Ectodermal cell (in vitro differentiated cells): Measurements from ENCODE around the gene TACC2.
A peak's percentile ranks its signal among the peaks of the same experiment; 100 is the strongest.
"Not testable (repeated sequence)": the region's sequence is repeated elsewhere in the genome, so short reads cannot be mapped to it uniquely, and the experiment has no call there.

Experiments used
- H3K27ac ChIP-seq: 2 replicates; pipeline ENCODE4 v1.7.0; 2013; ENCODE audit warnings: mild to moderate bottlenecking, low read depth, low read length; ENCODE audit not compliant: insufficient read depth, poor library complexity, severe bottlenecking
- H3K27me3 ChIP-seq: 2 replicates; pipeline ENCODE4 v1.7.0; 2013; ENCODE audit warnings: mild to moderate bottlenecking, low read length; ENCODE audit not compliant: insufficient read depth, control insufficient read depth, poor library complexity, severe bottlenecking
- H3K36me3 ChIP-seq: one replicate; pipeline ENCODE4 v1.7.0; 2013; ENCODE audit warnings: low read length; ENCODE audit not compliant: control insufficient read depth, insufficient read depth
- H3K4me1 ChIP-seq: one replicate; pipeline ENCODE4 v1.7.0; 2013; ENCODE audit warnings: low read length; ENCODE audit not compliant: control insufficient read depth, insufficient read depth
- H3K4me3 ChIP-seq: 2 replicates; pipeline ENCODE4 v1.7.0; 2013; ENCODE audit warnings: low read depth, low read length, control low read depth; ENCODE audit not compliant: insufficient read depth
- H3K9me3 ChIP-seq: 2 replicates; pipeline ENCODE4 v1.7.0; 2013; ENCODE audit warnings: mild to moderate bottlenecking, low read length, moderate library complexity; ENCODE audit not compliant: control insufficient read depth
- WGBS, 2 experiments: methylation state at CpG; one replicate each; pipeline ENCODE4 v1.1.7; 2013; ENCODE audit warnings: missing lambda C conversion rate in 2 of 2; 5-methylcytosine and 5-hydroxymethylcytosine counted together

Gene TACC2

DNA sequence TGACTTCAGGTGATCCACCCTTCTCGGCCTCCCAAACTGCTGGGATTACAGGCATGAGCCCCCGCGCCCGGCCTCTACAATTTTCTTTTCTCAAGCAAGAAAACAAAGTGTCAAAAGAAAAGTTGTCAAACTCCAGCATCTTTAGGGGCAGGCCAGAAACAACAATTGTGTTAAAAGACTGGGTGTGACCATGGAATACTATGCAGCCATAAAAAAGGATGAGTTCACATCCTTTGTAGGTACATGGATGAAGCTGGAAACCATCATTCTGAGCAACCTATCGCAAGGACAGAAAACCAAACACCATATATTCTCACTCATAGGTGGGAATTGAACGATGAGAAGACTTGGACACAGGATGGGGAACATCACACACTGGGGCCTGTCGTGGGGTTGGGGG, 34.3 kb downstream of the TACC2 start:
- H3K27ac ChIP-seq, H3K27me3 ChIP-seq: not testable (repeated sequence)
- WGBS, 2 experiments: 96 to 97% methylated on average over 4 of the region's 7 CpGs

DNA sequence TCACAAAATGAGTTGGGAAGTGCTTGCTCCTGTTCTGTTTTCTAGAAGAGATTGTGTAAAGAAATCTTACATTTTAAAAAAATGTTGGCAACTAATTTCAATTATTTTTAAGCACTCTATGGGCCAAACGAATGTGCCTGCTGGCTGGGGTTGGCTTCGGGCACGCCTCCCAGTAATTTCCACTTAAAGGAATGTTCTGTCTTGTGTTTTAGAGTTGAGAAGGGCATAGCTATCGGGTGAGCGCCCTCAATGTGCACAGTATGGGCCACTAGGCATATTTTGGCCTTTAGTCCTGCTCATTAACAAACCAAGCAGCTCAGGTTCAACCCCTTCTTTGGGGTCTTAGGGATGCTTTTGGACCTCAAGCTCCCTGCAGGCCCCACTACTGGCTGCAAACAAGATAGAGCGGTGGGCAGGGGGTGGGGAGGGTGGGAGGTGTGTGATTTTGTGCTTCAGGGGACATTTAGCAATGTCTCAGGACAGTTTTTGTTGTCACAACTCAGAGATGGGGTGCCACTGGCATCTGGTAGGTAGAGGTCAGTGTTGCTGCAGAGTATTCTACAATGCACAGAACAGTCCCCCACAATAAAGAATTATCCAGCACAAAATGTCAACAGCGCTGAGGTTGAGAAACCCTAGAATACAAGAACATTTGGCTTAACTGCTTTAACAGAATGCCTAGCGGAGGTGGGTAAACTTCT, 40.7 kb downstream of the TACC2 start:
- no peaks in the 10 kb centered on the region for H3K9me3 ChIP-seq
- no peaks in the 10 kb centered on the region for H3K36me3 ChIP-seq
- H3K4me1 ChIP-seq: no peaks in the 10 kb centered on the region
- H3K27ac ChIP-seq: no peak overlapping the region
- WGBS, 2 experiments: 78 to 80% methylated on average over 7 to 8 of the region's 8 CpGs
- H3K27me3 ChIP-seq: no peaks in the 10 kb centered on the region
- no peak overlapping the region for H3K4me3 ChIP-seq

More for the DNA sequence above, 34.3 kb downstream of the TACC2 start:
- peaks cover 20% of the 10 kb centered on the region for H3K4me1 ChIP-seq
- not testable (repeated sequence) for H3K36me3 ChIP-seq, H3K4me3 ChIP-seq, H3K9me3 ChIP-seq

DNA sequence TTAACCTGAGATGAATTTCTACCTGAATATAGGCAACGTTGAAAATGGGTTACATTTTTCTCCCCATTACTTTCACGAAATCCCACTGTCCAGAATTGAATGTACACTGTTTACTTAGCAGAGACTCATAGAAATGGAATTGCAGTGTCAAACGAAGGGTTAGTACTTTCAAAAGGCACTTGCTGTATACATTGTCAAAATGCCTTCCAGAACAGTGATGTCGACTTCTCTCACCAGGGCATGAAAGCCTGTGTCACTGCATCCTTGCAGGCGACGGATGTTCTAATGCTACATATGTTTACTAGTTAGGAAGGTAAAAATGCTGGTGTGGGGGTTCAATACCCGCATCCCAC, 41.2 kb downstream of the TACC2 start:
- no peaks in the 10 kb centered on the region for H3K27me3 ChIP-seq
- no peaks in the 10 kb centered on the region for H3K36me3 ChIP-seq
- 90 to 95% methylated on average over 6 to 7 of the region's 7 CpGs for WGBS, 2 experiments
- no peak overlapping the region for H3K4me3 ChIP-seq
- no peak overlapping the region for H3K27ac ChIP-seq
- H3K4me1 ChIP-seq: no peaks in the 10 kb centered on the region
- no peaks in the 10 kb centered on the region for H3K9me3 ChIP-seq

DNA sequence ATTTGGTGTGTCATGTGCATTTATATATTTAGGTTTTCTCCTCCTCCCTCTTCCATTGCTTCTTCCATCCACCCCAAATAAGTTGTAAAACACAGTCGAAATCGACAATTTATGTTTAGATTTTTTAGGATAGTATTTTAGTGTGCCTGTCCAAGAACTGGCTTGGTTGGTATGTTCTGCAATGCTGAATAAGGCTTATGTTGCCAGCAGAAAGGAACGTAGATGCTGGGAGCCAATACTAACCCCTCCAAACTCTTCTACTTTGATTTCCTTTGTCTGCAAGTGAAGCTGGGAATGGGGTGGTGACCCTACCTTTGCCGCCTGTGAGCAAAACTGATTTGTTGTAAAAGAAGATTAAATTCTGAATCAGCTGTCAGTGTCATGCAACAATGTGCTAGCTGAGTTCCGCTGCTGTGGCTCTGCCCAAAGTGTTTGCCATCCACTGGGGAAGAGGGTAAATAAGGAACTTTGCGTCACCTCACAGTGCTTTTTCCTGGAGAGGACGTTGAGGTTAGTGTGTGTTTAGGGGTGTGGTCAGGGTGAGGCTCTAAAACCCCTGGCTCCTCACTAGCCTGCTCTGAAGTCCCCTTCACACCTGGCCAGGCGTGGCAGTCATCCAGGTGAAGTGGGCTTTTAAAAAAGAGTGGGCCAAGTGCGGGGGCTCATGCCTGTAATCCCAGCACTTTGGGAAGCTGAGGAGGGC, 44.4 kb downstream of the TACC2 start:
- H3K27me3 ChIP-seq: no peaks in the 10 kb centered on the region
- no peaks in the 10 kb centered on the region for H3K9me3 ChIP-seq
- no peak overlapping the region for H3K4me3 ChIP-seq
- H3K36me3 ChIP-seq: no peaks in the 10 kb centered on the region
- WGBS, 2 experiments: 89 to 93% methylated on average over 9 of the region's 9 CpGs
- no peak overlapping the region for H3K27ac ChIP-seq
- no peaks in the 10 kb centered on the region for H3K4me1 ChIP-seq

DNA sequence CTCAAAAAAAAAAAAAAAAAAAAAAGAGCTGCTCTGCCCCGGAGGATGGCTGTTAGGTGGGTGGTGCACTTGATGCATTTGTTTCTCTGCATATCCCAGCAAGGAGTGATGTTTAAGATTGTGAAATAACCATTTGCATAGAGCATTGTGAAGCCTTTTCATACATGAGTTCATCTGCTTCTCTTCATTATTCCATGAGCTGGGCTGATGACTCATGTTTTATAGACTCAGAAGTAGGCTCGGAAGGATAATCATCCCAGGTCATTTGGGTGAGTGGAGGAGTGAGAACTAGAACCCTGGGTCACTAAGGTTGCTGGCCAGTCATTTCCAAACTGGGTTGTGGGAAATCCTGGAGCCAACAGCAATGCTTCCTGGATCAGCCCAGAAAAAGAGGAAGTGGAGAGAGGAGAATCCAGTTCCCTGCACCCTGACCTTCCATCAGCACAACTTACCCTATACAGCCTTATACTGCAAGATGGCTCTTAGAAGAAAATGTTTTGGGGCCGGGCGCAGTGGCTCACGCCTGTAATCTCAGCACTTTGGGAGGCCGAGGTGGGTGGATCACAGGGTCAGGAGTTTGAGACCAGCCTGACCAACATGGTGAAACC, 45.3 kb downstream of the TACC2 start:
- Histone ChIP-seq H3K4me3 (no peak overlapping the region), H3K4me1 (no peaks in the 10 kb centered on the region), H3K36me3 (no peaks in the 10 kb centered on the region), H3K9me3 (no peaks in the 10 kb centered on the region), H3K27me3 (no peaks in the 10 kb centered on the region), H3K27ac (no peak overlapping the region)
- 76 to 80% methylated on average over 6 of the region's 6 CpGs for WGBS, 2 experiments

DNA sequence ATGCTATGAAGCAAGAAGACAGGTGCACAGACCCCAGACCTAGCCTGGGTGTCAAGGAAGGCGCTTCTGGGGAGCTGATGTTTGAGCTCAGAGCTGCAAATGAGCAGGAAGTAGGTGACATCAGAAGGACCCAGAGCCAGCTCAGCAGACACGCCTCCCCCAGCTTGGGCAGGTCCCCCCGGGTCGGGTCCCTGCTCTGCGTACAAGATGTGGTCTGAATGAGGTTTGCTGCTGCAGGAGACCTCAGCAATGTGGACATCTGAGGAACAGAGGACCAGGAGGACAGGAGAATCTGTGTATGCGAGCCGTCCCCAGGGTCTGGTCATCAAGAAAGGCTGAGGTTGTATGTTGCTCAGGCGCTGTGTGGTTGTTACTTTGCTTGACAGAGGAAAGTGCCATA, 51.8 kb downstream of the TACC2 start:
- H3K27ac ChIP-seq: no peak overlapping the region
- peaks cover 11% of the 10 kb centered on the region for H3K4me1 ChIP-seq
- H3K36me3 ChIP-seq: no peaks in the 10 kb centered on the region
- no peak overlapping the region for H3K4me3 ChIP-seq
- H3K27me3 ChIP-seq: no peaks in the 10 kb centered on the region
- WGBS, 2 experiments: 87 to 88% methylated on average over 8 of the region's 8 CpGs
- H3K9me3 ChIP-seq: no peaks in the 10 kb centered on the region

DNA sequence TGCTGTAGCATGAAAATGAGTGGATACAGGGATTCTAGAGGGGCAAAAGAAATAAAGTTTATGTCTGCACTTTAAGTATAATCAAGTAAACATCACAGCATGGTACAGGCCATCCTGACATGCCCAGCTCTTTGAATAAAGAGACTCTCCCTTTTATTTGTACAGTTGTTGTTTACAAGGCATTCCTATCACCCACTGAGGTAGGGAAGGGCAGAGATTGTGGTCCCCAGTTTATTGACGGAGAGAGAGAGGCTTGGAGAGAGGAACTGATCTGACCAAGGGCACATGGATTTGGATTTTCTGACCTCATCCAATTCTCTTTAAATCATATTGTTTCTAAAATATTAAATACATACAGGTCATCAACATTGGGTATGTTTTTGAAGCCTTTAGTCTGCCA, 53.9 kb downstream of the TACC2 start:
- no peaks in the 10 kb centered on the region for H3K27me3 ChIP-seq
- no peak overlapping the region for H3K4me3 ChIP-seq
- H3K27ac ChIP-seq: no peak overlapping the region
- WGBS, 2 experiments: 50 to 70% methylated on average over 1 of the region's 1 CpG
- H3K9me3 ChIP-seq: no peaks in the 10 kb centered on the region
- H3K4me1 ChIP-seq: peaks cover 11% of the 10 kb centered on the region
- no peaks in the 10 kb centered on the region for H3K36me3 ChIP-seq

DNA sequence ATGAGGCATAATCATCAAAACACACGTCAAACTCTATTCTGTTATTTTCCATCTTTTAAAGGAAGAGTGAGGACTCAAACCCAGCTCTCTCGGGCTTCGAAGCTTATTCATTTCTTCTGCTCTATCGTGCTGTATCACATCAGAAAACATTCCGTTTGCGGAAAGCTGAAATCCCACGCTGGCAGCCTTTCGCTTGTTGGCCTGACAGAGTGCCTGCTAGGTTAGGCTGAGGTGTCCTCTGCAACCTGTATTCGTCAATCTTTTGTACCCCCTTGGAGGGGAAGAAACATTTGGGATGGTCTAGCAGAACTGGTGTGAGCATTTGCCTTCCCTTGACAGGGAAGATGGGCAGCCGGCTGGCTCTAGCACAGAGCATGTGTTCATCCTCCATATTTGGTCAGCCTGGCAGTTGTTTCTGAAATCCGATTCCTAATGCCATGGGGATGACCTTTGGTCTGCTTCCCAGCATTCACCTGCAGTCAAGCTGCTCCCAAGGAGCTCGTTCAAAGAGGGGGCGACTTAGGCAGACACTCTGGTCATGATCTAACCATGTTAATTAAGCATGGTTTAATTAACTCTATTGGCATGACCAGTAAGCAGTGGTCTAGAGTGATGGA, 55.2 kb downstream of the TACC2 start:
- no peaks in the 10 kb centered on the region for H3K27me3 ChIP-seq
- no peak overlapping the region for H3K4me3 ChIP-seq
- peaks cover 11% of the 10 kb centered on the region for H3K4me1 ChIP-seq
- peak overlapping the region; percentile 62 for H3K27ac ChIP-seq
- WGBS, 2 experiments: 54 to 55% methylated on average over 13 of the region's 13 CpGs
- no peaks in the 10 kb centered on the region for H3K9me3 ChIP-seq
- no peaks in the 10 kb centered on the region for H3K36me3 ChIP-seq

DNA sequence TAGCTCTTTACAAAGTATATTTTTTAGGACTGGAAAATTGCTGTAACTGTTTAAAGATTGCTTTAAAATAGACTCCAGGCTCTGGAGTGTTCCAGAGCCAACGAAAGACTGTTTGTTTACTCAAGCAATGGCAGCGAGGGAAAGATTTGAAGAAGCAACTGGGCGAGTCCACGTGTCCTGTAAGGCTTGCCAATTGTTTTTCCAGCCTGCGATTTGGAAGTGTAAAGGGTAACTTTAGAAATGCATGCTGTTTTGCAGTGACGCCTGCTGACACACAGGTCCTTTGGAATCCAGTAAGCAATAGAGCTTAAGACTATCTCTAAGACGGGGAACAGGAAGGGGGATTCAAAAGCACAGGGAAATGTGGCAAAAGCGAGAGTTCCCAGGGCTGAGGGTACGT, 55.8 kb downstream of the TACC2 start:
- 20 to 23% methylated on average over 9 of the region's 9 CpGs for WGBS, 2 experiments
- no peaks in the 10 kb centered on the region for H3K9me3 ChIP-seq
- H3K4me3 ChIP-seq: peak overlapping the region; percentile 11
- H3K27me3 ChIP-seq: no peaks in the 10 kb centered on the region
- H3K4me1 ChIP-seq: peaks cover 11% of the 10 kb centered on the region
- H3K36me3 ChIP-seq: no peaks in the 10 kb centered on the region
- peak overlapping the region; percentile 62 for H3K27ac ChIP-seq

DNA sequence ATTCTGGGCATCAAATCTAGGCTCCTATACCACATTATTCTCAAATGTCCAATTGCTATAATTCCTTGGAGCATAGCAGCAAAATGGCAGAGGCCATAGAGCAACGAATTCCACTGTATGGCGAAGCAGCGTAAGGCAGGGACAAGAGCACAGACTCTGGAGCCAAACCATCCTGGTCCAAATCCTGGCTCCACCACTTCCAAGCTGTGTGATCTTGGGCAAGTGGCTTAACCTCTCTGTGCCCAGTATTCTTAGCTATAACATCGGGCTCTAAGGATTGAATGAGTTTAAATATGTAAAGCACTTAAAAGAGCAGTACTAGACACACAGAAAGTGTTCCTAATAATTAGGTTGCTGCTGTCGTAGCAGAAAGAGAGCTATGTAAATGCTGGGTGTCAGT, 56.2 kb downstream of the TACC2 start:
- 91 to 94% methylated on average over 5 of the region's 5 CpGs for WGBS, 2 experiments
- H3K4me1 ChIP-seq: peaks cover 11% of the 10 kb centered on the region
- no peaks in the 10 kb centered on the region for H3K27me3 ChIP-seq
- H3K27ac ChIP-seq: peak overlapping the region; percentile 62
- H3K4me3 ChIP-seq: peak overlapping the region; percentile 11
- H3K36me3 ChIP-seq: no peaks in the 10 kb centered on the region
- H3K9me3 ChIP-seq: no peaks in the 10 kb centered on the region
